Body of pancreas (tissue), 4 donors: ENCODE results near the gene ASTN2.

ENCODE experiments used
- POLR2A ChIP-seq, 3 donors: fragments of 450-650 bp; IDR thresholded peaks; one replicate each; pipeline ENCODE4 v1.6.1; 2016; ENCODE audit warnings: antibody characterized with exemption in 3 of 3, mild to moderate bottlenecking in 2 of 3
- TF ChIP-seq, protein P1 (sequence below), 7 experiments: fragments of 450-650 bp in 4 of 7; fragments of 200-600 bp in 3 of 7; sonication (generic) in 3 of 7; IDR thresholded peaks; one replicate each; pipeline ENCODE4 v1.5.1; 2016 to 2019; ENCODE audit warnings: antibody characterized with exemption in 7 of 7

DNA sequence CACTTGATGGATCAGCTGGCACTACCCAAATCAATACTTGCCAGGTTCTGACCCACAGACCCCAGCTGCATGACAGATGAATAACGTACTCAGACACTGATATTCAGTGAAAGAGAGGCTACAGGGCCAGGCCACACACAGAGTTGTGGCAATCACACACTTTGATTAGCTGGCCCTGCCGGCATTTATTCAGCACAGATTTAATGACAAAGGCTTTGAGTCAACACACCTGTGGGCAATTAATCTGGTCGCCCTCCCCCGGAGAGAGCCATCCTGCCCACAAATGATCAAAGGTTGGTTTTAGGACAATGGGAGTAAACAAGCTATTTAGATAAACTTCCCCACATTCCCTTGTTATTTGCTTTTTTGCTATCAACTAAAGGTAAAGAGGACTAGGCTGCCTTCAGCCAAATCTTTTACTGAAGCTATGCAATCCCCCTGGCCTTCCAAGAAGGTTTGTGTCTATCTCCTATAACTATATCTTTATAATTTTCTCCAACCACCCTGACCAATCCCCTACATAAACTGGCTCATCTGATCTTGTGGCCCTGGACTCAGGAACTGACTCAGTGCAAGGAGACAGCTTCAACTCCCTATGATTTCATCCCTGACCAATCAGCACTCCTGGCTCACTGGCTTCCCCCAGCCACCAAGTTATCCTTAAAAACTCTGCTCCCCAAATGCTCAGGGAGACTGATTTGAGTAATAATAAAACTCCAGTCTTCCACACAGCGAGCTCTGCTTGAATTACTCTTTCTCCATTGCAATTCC, 740.5 kb downstream of the ASTN2 start:
- TF ChIP-seq, protein P1, sequence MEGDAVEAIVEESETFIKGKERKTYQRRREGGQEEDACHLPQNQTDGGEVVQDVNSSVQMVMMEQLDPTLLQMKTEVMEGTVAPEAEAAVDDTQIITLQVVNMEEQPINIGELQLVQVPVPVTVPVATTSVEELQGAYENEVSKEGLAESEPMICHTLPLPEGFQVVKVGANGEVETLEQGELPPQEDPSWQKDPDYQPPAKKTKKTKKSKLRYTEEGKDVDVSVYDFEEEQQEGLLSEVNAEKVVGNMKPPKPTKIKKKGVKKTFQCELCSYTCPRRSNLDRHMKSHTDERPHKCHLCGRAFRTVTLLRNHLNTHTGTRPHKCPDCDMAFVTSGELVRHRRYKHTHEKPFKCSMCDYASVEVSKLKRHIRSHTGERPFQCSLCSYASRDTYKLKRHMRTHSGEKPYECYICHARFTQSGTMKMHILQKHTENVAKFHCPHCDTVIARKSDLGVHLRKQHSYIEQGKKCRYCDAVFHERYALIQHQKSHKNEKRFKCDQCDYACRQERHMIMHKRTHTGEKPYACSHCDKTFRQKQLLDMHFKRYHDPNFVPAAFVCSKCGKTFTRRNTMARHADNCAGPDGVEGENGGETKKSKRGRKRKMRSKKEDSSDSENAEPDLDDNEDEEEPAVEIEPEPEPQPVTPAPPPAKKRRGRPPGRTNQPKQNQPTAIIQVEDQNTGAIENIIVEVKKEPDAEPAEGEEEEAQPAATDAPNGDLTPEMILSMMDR (IDR thresholded peaks at IDR 0.05): no peak
- no peak for TF ChIP-seq POLR2A (IDR thresholded peaks at IDR 0.05)
